ENCODE data around the gene CDC7.
"Not testable (repeated sequence)": the region's sequence is repeated elsewhere in the genome, so short reads cannot be mapped to it uniquely, and the experiment has no call there.

CDC7 gene

DNA sequence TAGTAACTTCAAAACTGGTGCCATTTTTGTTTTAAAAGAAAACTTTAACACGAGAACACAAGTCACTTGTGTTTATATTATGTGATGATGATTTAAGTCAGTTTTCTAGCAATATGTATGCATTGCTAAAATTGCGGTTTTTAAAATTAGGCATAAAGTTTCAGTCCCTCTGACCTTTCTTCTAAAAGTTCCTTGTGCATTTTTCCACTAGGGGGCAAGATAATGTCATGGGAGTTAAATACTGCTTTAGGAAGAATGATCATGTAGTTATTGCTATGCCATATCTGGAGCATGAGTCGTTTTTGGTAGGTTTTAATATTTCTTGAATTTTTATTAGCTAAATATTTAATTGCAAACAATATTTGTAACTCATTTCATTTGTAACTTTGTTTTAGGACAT lies 10.7 kb downstream of the CDC7 start:
- peak; percentile 60 for DNase-seq (ENCODE audit: low read depth)

DNA sequence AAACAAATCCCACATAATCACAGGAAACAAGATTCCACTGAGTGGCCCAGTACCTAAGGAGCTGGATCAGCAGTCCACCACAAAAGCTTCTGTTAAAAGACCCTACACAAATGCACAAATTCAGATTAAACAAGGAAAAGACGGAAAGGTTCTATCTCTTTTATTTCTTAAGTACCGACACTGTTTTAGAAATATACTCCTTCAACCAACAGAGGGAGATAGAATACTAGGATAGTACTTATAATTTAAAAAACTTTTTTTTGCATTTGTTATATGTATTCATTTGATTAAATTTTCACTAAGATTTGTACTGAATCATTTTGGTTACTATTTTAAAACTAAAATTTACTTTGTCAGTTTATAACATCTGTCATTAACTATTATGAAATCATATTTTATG lies 12.5 kb downstream of the CDC7 start:
- peak; percentile 40 for DNase-seq (ENCODE audit: low read depth)

DNA sequence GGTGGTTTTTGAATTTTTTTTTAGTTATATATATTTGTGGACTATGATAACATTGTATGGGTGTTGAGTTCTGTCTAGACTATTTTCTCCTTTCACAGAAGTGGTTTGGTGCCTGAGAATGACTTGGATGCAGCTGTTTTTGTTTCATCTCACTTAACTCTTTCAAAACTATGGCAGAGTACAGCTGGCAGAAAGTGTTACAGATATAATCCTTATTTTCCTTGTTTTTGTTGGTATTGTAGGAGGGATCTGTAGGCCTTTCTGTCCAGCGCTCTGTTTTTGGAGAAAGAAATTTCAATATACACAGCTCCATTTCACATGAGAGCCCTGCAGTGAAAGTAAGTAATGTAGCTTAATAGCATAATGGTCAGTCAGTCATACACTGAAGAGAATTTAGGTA lies 13.1 kb downstream of the CDC7 start:
- no peak for DNase-seq (ENCODE audit: low read depth)

DNA sequence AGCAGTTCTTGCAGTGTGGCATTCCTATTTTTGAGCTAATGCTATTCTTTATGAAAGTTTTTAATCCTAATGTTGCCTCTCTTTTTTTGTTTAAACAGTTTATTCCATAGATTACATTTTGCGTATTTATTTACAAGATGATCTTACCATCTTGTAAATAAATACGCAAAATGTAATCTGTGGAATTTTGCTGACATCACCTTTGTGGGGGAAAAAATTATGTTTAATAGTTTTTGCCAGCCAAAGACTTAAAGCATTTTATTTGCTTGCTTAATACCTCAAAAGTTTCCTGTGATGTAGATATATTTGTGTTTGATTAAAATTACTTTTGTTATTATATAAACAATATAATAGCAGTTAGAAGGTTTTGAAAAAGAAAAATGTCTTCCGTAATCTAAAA lies 15.3 kb downstream of the CDC7 start:
- no peak for DNase-seq (ENCODE audit: low read depth)

DNA sequence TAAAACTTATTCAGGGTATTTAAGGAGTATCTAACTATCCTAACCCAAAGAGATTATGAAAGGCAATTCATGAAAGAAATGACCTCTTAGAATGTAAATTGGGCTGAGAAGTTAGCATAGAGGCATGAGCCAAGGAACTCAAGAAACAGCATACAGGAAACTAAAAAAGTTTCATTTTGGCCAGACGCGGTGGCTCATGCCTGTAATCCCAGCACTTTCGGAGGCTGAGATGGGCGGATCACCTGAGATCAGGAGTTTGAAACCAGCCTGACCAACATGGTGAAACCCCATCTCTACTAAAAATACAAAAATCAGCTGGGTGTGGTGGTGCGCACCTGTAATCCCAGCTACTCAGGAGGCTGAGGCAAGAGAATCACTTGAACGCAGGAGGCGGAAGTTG lies 16.0 kb downstream of the CDC7 start:
- not testable (repeated sequence) for DNase-seq (ENCODE audit: low read depth)

DNA sequence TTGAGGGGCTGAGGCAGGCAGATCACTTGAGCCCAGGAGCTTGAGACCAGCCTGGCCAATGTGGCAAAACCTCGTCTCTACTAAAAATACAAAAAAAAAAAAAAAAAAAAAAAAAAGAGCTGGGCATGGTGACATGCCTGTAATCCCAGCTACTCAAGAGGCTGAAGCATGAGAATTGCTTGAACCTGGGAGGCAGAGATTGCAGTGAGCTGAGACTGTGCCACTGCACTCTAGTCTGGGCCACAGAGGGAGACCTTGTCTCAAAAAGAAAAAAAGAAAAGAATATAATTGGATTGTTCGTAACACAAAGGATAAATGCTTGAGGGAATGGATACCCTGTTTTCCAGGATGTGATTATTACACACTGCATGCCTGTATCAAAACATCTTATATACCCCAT lies 18.5 kb downstream of the CDC7 start:
- not testable (repeated sequence) for DNase-seq (ENCODE audit: low read depth)

DNA sequence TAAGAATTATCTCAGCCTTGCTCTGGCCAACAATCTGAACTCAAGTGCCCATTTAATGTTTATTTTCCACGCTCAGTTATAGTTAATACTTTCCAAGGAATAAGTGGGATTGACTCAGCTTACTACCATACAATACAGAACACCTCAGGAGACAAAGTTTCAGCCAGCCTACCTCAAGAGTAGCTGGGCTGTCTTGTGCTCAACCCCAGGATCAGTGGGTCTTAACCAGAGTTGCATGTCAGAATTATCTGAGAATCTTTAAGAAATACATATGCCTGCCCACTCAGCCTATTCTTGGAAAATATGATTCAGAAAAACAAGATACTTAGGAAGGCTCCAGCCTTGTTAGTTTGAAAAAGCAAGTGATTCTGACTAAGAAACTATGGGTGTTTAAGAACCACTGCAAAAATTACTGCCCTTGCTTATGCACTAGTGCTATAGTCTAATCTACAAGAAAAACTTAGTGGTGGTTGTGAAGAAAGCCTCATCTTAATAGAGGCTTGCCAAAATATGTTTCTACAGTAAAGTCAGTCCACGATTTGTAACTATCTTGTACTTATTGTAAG lies 20.4 kb downstream of the CDC7 start:
- DNase-seq (ENCODE audit: low read depth), result no peak

DNA sequence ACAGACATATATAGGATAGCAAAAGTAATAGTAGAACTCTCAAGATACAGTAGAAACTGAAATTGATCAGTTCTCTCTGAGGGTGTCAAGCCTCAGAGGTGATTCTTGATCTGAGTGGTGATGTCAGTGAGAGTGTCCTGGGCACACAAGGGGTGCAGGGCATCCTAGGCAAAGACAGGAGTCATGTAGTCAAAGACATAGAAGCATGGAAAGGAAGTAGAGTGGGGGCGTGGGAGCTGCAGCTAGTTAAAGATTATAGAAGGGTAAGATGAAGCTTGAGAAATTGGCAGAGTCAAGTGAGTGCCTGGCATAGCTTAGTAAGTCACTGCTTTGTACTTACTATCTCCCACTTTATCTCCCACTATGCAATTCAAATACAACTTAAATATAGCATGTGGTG lies 22.8 kb downstream of the CDC7 start:
- DNase-seq (ENCODE audit: low read depth), result peak; percentile 14

DNA sequence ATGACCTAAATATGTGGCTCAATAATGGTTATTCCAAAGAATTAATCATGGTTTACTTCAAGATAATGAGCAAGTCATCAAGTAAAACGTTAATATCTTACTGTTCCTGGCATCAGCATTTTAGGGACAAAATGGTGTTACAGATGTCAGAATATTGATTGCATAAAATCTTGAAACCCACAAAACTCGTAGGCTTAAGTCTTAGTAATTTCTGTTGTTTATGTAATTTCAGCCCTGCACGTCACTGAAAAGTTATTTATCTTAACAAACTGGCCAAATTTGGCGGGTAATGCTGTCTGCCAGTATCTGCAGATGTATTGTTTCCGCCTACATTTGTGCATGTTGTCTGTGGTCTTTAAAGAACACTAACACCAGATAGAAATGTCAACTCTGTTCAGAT lies 25.8 kb downstream of the CDC7 start:
- peak; percentile 85 for DNase-seq (ENCODE audit: low read depth)

DNA sequence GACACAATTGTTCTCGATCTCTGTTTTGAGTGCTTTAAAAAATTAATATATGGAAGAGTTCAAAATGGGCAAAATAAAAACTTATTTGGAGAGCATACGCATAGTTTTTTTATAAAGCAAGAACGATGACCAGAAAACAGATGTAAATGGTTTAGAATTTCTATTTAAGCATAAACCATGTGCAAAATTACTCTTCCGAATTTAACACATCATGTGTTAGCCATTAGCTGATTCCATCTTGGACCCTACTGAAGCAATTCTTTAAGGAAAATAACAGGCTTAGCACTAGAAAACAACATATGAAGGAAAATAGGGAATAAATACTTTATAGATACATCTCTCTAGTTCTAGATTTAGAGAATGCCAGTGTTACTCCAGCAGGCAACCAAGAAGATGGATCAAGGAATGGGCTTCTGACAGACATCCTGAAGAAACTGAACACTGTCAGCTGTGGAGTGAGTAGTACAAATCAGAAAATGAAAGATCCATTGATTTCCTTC lies 26.7 kb downstream of the CDC7 start:
- no peak for DNase-seq (ENCODE audit: low read depth)

DNA sequence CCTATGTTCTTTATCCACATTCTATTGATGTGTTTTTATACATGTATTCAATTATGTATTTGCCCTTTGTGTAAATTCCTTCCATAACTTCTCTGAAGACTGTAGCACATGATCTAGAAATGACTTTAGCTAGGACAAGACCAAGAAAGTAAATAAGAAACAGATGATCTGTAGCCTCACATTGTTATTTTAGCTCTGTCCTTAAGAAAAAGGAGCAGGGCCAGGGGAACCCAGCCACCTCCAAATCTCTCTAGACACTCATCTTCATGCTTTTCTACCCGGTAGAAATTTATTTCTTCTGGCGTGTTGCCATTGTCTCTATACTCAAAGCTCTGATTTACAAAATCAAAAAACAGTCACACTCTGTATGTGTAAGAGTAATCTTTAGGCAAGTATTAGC lies 27.1 kb downstream of the CDC7 start:
- DNase-seq (ENCODE audit: low read depth), result peak; percentile 27

DNA sequence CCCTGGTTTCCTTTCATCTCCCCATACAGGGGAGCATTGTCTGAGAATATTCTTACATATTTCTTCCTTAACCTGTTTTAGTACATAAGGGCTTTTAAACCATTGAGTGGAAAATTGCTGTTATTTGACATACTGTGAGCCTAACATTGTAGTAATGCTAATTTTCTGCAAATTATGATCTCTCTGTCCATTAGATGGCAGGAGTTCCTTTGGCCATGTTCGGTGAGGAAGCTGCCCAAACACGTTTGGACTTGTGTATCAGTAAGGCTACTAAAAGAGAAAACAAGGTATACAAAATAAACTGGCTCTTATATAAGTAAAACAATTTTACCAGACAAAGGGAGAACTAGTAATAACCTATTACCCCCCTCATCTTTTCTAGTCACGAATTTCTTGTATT lies 29.2 kb downstream of the CDC7 start:
- peak; percentile 76 for DNase-seq (ENCODE audit: low read depth)

DNA sequence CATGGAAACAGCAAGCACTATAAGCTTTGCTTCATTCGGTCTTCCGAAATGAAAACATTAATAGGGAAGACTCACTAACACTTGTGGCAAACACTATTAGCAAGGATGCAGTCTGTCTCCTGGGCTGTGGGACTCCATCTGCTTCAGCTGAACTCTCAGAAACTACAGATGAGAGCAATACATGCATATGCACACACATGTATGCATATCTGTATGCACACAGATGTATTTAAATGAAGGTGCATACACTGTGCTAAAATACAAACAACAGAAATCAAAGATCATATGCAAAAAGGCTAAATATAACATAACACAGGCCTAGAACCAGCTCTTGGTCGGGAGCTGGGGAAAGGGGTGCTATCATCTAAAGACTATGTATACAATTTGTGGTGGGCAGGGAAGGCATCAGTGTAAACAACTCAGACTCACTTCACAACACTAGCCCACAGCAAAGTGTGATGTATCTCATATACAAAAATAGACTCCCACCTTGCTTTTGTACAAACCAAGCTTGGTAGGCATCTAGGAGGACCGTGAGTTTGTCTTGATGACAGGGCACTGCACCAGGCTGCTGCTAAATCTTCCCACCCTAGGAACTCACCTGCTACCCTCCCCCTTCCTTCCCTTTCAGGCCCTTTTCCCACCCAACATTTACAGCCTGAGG lies 32.8 kb downstream of the CDC7 start:
- DNase-seq (ENCODE audit: low read depth), result no peak

DNA sequence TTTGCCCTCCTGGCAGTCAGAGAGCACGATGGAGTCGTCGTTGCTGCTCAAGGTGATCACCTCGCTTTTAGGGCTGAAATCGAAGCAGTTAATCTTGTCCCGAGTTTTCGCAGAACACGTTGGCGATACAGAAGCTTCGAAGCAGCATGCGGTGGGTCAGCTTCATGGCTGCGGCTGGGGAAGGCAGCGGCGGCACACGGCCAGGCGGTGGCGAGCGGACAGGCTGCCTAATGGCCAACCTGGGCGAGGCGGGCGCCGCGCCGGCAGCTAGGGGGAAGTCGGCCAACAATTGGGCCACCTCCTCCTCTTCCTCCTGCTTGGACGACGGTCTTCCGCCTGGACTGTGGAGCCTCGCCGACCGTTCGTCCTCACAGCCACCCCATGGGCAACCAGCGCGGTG lies 34.8 kb downstream of the CDC7 start:
- DNase-seq (ENCODE audit: low read depth), result no peak

DNA sequence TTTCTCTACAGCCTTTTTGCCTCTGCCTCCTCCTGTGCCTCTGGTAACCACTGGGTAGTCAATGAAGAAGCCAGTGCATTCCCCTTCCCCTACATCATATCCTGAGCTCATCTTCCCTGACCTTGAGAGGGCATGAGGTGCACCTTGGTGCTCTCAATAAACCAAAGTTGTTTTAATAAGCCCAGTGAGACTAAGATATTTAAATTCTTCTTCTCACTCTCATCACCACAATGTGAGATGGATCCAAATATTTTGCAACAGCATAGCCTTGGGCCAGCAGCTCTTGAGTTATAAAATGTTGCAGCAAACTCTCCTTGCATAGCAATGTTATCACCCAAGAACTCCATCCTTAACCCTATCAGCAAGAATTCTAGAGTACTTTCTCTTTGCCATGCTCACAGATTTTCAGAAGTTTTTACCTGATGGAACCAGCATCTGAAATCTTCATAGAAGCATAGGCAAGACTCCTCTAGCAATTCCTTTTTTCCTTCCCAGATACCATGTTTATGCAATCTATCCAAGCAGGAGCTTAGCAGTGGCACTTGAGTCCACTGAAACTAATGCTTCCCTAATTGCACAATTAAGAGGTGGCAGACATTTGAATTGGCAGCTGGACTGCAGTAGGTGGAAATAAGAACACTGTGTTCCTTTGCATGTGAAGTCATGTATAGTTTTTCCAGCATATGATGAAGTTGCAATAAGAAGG lies 36.8 kb downstream of the CDC7 start:
- DNase-seq (ENCODE audit: low read depth), result peak; percentile 91

DNA sequence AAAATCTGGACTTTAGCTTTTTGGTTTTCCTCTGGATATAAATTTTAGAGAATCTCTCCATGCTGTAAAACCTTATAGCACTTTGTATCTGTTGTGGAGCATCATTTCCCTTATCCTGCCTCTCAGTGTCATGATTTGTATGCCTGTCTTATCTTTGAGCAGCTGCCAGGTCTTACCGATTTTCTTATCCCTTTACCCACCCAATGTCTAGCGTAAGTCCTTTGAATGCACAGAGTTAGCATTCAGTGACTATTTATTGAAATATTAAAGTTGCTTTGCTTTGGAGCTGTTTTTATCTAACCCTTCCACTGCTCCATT lies 37.3 kb downstream of the CDC7 start:
- no peak for DNase-seq (ENCODE audit: low read depth)

DNA sequence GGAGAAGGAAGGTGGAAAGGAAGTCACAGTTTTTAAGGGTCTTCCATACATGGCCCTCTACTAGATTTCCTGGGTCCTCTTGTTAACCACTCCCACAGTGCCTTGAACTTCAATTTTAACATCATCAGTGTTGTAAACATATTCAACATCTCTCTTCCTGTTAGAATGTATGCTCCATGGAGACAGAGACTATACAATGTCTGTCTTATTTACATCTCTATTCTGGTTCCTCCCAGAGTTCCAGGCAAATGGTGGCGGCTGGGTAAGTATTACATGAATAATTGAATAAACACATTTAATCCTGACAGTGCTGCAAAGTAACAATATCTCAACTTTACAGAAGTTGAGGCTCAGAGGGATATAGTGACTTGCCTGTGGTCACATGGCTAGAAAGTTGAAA lies 40.3 kb downstream of the CDC7 start:
- no peak for DNase-seq (ENCODE audit: low read depth)

DNA sequence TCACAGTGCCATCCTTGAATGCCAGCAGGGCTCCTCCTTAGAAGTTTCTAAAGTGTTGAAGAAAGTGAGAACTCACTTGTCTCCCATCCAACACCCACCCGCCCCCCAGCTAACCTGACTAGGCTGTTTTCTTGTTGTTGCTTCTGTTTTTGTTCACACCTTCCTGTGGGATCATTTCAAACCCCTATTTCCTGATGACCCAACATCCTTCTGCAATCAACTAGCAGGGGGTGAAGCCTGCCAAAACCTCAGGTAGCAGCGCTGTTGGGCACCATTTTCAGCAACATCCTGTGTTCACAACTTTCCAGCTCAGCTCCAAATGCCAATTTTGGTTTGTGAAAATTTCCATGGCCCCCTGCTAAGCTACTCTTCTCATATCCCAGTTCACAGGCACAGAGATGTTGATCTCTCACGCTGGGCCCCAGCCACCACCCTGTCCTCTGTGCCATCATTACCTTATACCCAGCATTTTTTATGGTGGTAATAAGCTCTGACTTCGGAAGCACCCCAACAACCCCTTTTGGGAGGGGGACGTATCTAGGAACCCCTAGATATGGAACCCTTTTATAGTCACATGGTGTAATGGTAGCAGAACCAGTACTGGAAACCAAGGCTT lies 41.4 kb downstream of the CDC7 start:
- DNase-seq (ENCODE audit: low read depth), result no peak

DNA sequence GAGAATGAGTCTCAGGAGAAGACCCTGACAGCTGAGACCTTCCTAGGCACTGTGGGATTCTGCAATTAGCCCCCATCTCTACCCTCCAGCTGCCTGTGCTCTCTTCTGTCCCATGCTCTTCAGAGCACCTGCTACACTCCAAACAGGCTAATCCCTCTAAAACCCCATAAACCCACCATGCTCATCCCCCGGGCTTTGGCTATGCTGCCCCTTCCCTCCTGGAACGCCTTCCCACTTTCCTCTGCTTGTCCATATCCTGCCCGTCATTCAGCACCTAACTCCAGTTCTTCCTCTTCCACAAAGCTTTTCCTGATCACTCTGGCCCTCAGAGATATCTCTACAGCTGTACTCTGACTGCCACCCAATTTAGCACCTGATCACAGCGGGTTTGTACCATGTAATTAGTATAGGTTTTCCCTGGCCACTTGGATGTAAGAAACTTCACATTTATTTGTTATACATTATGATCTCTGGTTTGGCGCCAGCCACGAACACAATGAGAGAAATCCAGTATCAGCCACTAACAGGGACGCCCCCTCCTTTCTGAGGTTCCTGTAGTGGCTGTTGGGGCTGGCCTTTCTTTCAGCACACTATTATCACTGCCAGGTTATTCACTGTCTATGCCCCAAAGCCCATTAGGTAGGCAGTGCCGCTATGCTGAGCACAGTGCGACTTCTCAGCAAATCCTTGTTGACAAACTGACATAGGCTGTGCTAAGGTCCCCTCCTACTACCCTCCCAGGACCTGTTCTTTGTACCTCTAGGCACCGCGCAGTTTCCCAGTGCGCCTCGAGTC lies 45.1 kb downstream of the CDC7 start:
- no peak for DNase-seq (ENCODE audit: low read depth)

DNA sequence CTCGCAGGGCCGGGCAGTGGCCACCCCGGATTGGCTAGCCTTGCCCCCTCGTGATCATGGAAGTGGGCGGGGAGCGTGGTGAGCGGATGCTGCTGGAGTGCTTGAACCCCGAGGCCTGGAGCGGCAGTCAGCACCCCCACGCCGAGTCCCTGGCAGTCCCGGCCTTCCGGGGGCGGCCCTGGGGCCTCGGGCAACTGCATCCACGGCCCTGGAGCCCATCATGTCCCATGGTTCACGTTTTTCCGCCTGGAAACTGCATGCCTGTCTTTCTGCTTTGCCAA lies 45.6 kb downstream of the CDC7 start:
- no peak for DNase-seq (ENCODE audit: low read depth)

DNA sequence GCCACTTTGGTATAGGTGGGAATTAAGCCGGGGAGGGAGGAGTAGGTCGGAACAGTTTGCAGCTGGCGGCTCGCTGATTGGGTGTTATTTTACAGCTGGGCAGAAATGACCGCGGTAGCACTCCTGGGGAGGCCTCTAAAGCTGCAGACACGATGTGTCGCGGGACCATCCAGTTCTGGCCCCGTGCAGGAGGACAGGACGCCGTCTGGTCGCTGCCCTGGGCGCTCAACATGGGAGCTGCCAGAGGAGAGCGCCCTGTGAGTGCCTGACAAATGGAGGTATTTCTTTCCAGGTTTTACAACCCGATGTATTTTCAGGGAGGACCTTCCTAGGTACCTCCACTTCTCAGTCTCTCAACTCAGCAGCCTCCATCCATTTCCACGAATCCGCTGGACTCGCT lies 46.2 kb downstream of the CDC7 start:
- DNase-seq (ENCODE audit: low read depth), result no peak

DNA sequence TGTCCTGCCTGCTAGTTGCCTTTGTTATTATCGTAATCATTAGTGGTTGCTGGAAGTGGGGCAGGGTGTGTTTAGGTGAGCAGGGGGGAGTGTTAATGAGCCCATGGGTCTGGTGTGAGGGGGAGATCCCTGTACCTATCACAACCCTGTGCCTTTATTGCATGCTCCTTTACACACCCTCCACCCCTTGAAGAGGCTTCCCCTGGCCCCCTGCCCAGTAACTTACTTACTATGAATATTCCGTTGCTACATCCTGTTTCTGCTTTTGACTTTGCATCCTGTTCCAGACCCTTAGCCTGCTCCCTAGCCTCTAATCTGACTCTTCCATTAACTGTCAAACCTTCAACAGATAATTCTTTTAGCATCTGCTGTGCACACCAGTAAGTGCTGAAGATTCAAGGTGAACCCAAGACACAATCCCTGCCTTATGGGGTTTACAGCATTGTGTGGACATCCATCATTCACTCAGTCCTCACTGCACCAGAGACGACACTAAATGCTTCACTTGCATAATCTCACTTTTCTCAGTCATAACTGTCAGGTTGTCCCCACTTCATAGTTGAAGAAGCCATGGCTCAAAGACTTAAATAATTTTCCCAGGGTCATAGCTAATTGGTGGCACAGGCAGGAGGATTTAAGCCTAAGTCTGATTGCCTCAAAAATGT lies 47.9 kb downstream of the CDC7 start:
- no peak for DNase-seq (ENCODE audit: low read depth)

Measured in iris pigment epithelial cell (primary cell).